HepG2 (cell line): ENCODE measurements around the gene CADM1.

Experiments used
- CAMTA2 ChIP-seq: sonication (generic); formaldehyde crosslinking; IDR thresholded peaks from 2 replicates; pipeline ENCODE4 v1.4.0; 2020; ENCODE audit warnings: mild to moderate bottlenecking, missing genetic modification reagents, borderline replicate concordance
- NFKB2 ChIP-seq: sonication (generic); formaldehyde crosslinking; IDR thresholded peaks from 2 replicates; pipeline ENCODE4 v1.4.0; 2020; ENCODE audit warnings: missing genetic modification reagents, borderline replicate concordance

DNA sequence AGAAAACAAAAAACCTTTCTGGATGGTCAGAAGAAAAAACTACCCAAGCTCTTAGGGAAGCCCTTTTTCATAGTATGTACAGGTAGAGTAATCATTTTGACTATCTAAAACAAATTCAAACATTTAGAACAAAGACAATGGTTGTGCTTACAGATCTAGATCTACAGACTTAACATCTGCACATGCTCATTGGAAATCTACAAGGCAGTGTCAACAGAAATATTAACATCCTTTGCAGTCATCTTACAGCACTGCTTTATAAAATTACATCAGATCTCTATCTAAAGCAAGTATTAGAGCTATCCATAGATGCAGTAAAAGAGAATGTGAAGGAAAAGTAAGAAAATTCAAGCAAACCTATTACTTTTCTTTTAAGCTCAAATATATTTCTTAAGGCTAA lies 110.3 kb downstream of the CADM1 start:
- no peak for TF ChIP-seq CAMTA2
- no peak for TF ChIP-seq NFKB2 (CRISPR knock-in tag)
